Panc1 (cell line): ENCODE data around the gene CDK19. TPM values are rescaled to one million over a fixed set of nuclear protein-coding genes. Genes with fewer than 3 reads are reported as not detected.
"Not testable (repeated sequence)": the region's sequence is repeated elsewhere in the genome, so short reads cannot be mapped to it uniquely, and the experiment has no call there.

Source experiments
- ATAC-seq: fragments of 200-7000 bp; cut with Tn5 transposase; 2 replicates; pipeline ENCODE4 v1.9.1; 2020; ENCODE audit warnings: mild to moderate bottlenecking, moderate library complexity
- BruUV-seq: library from RNA; stranded (reverse); fragments of 400-500 nt; replicated peaks from 2 replicates; lab custom pipeline; 2021; lab: Mats Ljungman, UMichigan
- CTCF ChIA-PET: fragments of 300-600 bp; sonication (Branson Sonifier 250); formaldehyde crosslinking; loops from one replicate; lab custom pipeline; 2022; ENCODE audit warnings: antibody characterized with exemption; lab: Charles Lee
- POLR2A ChIA-PET: fragments of 300-600 bp; sonication (Branson Sonifier 250); formaldehyde crosslinking; loops from one replicate; lab custom pipeline; 2022; ENCODE audit warnings: antibody characterized with exemption; lab: Charles Lee
- DNase-seq: peaks from one replicate; pipeline ENCODE4 v3.0.0-alpha.2; 2010; ENCODE audit warnings: low read depth, low spot score
- H3K27ac ChIP-seq: 2 replicates; pipeline ENCODE4 v1.5.1; 2011; ENCODE audit warnings: mild to moderate bottlenecking, low read length, inconsistent platforms
- H3K27me3 ChIP-seq: fragments of 200-500 bp; sonication (Bioruptor generic); 2 replicates; pipeline ENCODE4 v1.6.0; 2014; ENCODE audit warnings: low read length, inconsistent platforms; ENCODE audit not compliant: control insufficient read depth, insufficient read depth
- H3K36me3 ChIP-seq: fragments of 200-500 bp; sonication (Bioruptor generic); 2 replicates; pipeline ENCODE4 v1.5.1; 2014; ENCODE audit warnings: inconsistent platforms, mild to moderate bottlenecking, low read length, moderate library complexity; ENCODE audit not compliant: control insufficient read depth, insufficient read depth
- H3K4me1 ChIP-seq: 2 replicates; pipeline ENCODE4 v1.5.1; 2011; ENCODE audit warnings: inconsistent platforms, mild to moderate bottlenecking, low read length, moderate library complexity; ENCODE audit not compliant: control insufficient read depth, insufficient read depth
- H3K4me3 ChIP-seq, 2 experiments: 2 replicates each; pipeline ENCODE4 v1.5.1; 2011 to 2012; ENCODE audit warnings: low read depth in 2 of 2, low read length in 2 of 2, mild to moderate bottlenecking in 2 of 2, inconsistent platforms in 1 of 2, moderate library complexity in 1 of 2
- H3K9me3 ChIP-seq: fragments of 200-500 bp; sonication (Bioruptor generic); 2 replicates; pipeline ENCODE4 v1.5.1; 2014; ENCODE audit warnings: low read depth, mild to moderate bottlenecking, inconsistent platforms, low read length, moderate library complexity; ENCODE audit not compliant: control insufficient read depth, insufficient read depth
- POLR2AphosphoS5 ChIP-seq: IDR thresholded peaks from 2 replicates; pipeline ENCODE4 v1.6.1; 2012; ENCODE audit warnings: mild to moderate bottlenecking, low read depth, low read length, moderate library complexity
- SIN3A ChIP-seq: IDR thresholded peaks from 2 replicates; pipeline ENCODE4 v1.6.1; 2012; ENCODE audit warnings: low read depth, mild to moderate bottlenecking, low read length, moderate library complexity, borderline replicate concordance; ENCODE audit not compliant: insufficient read depth
- TCF7L2 ChIP-seq: IDR thresholded peaks from 2 replicates; pipeline ENCODE4 v1.6.1; 2011; ENCODE audit warnings: mild to moderate bottlenecking, low read depth, low read length, inconsistent platforms
- in situ Hi-C: cut with HindIII; loops from 2 replicates; pipeline ENCODE4 v1.10.0; 2016; ENCODE audit warnings: low sequenced_read_pairs, low pct_unique_long_range_greater_than_20kb
- intact Hi-C: fragments of 100-400 bp; cut with micrococcal nuclease; formaldehyde crosslinking; loops from one replicate; pipeline ENCODE4 v1.10.0; 2022; ENCODE audit not compliant: unreplicated experiment
- total RNA-seq: library from RNA; stranded (reverse); gene quantifications from one replicate; pipeline ENCODE4 v1.2.1, GENCODE V29; 2021; ENCODE audit not compliant: unreplicated experiment
- TF ChIP-seq, protein P1 (sequence below), 2 experiments: IDR thresholded peaks; 2 replicates each; pipeline ENCODE4 v1.6.1; 2011 to 2012; ENCODE audit warnings: low read depth in 2 of 2, control low read depth in 1 of 2, low read length in 1 of 2, mild to moderate bottlenecking in 1 of 2, moderate library complexity in 1 of 2; ENCODE audit not compliant: insufficient read depth in 1 of 2
- TF ChIP-seq, protein P2 (sequence below): fragments of 450-650 bp; IDR thresholded peaks from 2 replicates; pipeline ENCODE4 v1.5.1; 2017; ENCODE audit warnings: mild to moderate bottlenecking

Gene CDK19
- total RNA-seq, 1 experiment from 2014 or later = 48.4 TPM

DNA sequence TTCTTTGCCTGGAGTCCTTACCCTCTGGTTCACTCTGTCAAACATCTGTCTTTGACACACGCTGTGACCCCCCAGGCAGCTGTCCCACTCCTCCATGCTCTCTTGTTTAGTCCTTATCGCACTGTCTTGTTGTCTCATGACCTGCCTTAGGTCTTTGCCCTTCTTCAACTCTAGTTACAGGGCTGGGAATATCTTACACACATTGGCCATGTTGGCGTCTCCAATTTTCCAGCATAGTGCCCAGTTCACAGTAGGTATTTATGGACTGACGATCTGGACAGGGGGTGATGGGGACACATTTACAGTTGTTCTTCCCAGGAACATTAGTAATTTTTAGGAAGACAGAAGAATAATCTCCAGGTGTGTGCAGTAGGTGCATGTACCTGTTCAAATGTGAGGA lies 209.1 kb downstream of the CDK19 start:
- H3K27me3 ChIP-seq = no peaks in the 10 kb centered on the region
- POLR2A ChIA-PET = no interaction called here
- H3K36me3 ChIP-seq = no peaks in the 10 kb centered on the region
- TF ChIP-seq, protein P1, sequence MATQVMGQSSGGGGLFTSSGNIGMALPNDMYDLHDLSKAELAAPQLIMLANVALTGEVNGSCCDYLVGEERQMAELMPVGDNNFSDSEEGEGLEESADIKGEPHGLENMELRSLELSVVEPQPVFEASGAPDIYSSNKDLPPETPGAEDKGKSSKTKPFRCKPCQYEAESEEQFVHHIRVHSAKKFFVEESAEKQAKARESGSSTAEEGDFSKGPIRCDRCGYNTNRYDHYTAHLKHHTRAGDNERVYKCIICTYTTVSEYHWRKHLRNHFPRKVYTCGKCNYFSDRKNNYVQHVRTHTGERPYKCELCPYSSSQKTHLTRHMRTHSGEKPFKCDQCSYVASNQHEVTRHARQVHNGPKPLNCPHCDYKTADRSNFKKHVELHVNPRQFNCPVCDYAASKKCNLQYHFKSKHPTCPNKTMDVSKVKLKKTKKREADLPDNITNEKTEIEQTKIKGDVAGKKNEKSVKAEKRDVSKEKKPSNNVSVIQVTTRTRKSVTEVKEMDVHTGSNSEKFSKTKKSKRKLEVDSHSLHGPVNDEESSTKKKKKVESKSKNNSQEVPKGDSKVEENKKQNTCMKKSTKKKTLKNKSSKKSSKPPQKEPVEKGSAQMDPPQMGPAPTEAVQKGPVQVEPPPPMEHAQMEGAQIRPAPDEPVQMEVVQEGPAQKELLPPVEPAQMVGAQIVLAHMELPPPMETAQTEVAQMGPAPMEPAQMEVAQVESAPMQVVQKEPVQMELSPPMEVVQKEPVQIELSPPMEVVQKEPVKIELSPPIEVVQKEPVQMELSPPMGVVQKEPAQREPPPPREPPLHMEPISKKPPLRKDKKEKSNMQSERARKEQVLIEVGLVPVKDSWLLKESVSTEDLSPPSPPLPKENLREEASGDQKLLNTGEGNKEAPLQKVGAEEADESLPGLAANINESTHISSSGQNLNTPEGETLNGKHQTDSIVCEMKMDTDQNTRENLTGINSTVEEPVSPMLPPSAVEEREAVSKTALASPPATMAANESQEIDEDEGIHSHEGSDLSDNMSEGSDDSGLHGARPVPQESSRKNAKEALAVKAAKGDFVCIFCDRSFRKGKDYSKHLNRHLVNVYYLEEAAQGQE (IDR thresholded peaks at IDR 0.05; ENCODE audit: insufficient read depth in 1 of 2, low read depth in 2 of 2, low read length in 1 of 2) = no peak
- no peak for TF ChIP-seq POLR2AphosphoS5
- TF ChIP-seq TCF7L2 = no peak
- TF ChIP-seq, protein P2, sequence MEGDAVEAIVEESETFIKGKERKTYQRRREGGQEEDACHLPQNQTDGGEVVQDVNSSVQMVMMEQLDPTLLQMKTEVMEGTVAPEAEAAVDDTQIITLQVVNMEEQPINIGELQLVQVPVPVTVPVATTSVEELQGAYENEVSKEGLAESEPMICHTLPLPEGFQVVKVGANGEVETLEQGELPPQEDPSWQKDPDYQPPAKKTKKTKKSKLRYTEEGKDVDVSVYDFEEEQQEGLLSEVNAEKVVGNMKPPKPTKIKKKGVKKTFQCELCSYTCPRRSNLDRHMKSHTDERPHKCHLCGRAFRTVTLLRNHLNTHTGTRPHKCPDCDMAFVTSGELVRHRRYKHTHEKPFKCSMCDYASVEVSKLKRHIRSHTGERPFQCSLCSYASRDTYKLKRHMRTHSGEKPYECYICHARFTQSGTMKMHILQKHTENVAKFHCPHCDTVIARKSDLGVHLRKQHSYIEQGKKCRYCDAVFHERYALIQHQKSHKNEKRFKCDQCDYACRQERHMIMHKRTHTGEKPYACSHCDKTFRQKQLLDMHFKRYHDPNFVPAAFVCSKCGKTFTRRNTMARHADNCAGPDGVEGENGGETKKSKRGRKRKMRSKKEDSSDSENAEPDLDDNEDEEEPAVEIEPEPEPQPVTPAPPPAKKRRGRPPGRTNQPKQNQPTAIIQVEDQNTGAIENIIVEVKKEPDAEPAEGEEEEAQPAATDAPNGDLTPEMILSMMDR = no peak
- no peak for TF ChIP-seq SIN3A
- H3K9me3 ChIP-seq = no peaks in the 10 kb centered on the region
- BruUV-seq = no TSS peak
- no peak for ATAC-seq
- intact Hi-C loops (no loop called here), in situ Hi-C loops (no loop called here)
- H3K27ac ChIP-seq = no peak overlapping the region
- no peak for DNase-seq
- CTCF ChIA-PET = no interaction called here
- H3K4me3 ChIP-seq = no peak overlapping the region
- no peaks in the 10 kb centered on the region for H3K4me1 ChIP-seq

DNA sequence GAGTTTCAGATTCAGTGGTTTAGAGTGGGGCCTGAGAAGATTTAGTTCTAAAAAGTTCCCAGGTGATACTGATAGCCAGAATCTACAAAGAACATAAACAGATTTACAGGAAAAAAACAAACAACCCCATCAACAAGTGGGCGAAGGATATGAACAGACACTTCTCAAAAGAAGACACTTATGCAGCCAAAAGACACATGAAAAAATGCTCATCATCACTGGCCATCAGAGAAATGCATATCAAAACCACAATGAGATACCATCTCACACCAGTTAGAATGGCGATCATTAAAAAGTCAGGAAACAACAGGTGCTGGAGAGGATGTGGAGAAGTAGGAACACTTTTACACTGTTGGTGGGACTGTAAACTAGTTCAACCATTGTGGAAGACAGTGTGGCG lies 214.6 kb downstream of the CDK19 start:
- ATAC-seq, DNase-seq, POLR2A ChIA-PET, H3K4me1 ChIP-seq, in situ Hi-C loops, H3K27me3 ChIP-seq, intact Hi-C loops, H3K27ac ChIP-seq, CTCF ChIA-PET, H3K9me3 ChIP-seq, BruUV-seq, H3K4me3 ChIP-seq, H3K36me3 ChIP-seq: not testable (repeated sequence)

DNA sequence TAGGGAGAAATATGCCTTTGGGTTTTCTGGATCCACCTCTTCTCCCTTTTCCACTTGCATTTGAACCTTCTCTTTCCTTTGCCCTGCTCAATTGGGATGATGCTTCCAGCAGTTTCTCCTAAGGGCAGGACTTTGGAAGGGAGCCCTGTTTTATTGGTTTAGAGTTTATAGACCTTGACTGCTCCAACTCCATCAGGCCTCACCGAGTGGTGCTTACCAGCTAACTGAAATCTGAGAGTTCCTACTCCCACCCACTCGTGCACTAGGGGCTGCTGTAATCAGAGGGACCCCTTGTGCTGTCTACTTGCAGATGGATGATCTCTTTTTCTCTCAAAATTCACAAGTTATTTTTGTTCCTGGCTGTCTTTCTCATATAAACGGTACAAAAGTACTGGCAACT lies 217.5 kb downstream of the CDK19 start:
- CTCF ChIA-PET = no interaction called here
- POLR2A ChIA-PET = interaction anchor here (0.7 kb wide), 1 partner anchor 1359 kb away, joined by 3 read pairs; no protein-coding TSS in a partner anchor

More for the DNA sequence above, 217.5 kb downstream of the CDK19 start:
- in situ Hi-C loops (no loop called here), intact Hi-C loops (no loop called here)
- TF ChIP-seq, protein P2 = no peak
- TF ChIP-seq SIN3A (no peak), TCF7L2 (no peak), POLR2AphosphoS5 (no peak)
- TF ChIP-seq, protein P1 (IDR thresholded peaks at IDR 0.05; ENCODE audit: insufficient read depth in 1 of 2, low read depth in 2 of 2, low read length in 1 of 2) = no peak
- Histone ChIP-seq H3K9me3 (no peaks in the 10 kb centered on the region), H3K27me3 (no peaks in the 10 kb centered on the region), H3K27ac (no peak overlapping the region), H3K36me3 (no peaks in the 10 kb centered on the region), H3K4me1 (no peaks in the 10 kb centered on the region), H3K4me3 (no peak overlapping the region)
- DNase-seq (no peak), ATAC-seq (no peak)
- no TSS peak for BruUV-seq
